IMR-90 (cell line): ENCODE measurements around the gene AFDN.

Source experiments
- CTCF ChIP-seq: conservative IDR thresholded peaks from 2 replicates; pipeline ENCODE4 v1.5.1; 2012; ENCODE audit warnings: mild to moderate bottlenecking, low read depth, low read length, improper control_type of control experiment
- ELK1 ChIP-seq: fragments of 150-350 bp; IDR thresholded peaks from 2 replicates; pipeline ENCODE4 v1.6.1; 2016; ENCODE audit warnings: low read depth, mild to moderate bottlenecking, low read length, moderate library complexity, borderline replicate concordance
- FOS ChIP-seq: fragments of 150-350 bp; IDR thresholded peaks from 2 replicates; pipeline ENCODE4 v1.6.1; 2016; ENCODE audit warnings: low read depth, low read length
- MAZ ChIP-seq: IDR thresholded peaks from 2 replicates; pipeline ENCODE4 v1.6.1; 2012; ENCODE audit warnings: low read depth, mild to moderate bottlenecking, low read length, improper control_type of control experiment, moderate library complexity, borderline replicate concordance
- MXI1 ChIP-seq: IDR thresholded peaks from 2 replicates; pipeline ENCODE4 v1.6.1; 2012; ENCODE audit warnings: low read depth, mild to moderate bottlenecking, low read length, moderate library complexity, borderline replicate concordance
- POLR2A ChIP-seq: IDR thresholded peaks from 2 replicates; pipeline ENCODE4 v1.6.1; 2012; ENCODE audit warnings: mild to moderate bottlenecking, low read depth, low read length
- RAD21 ChIP-seq: IDR thresholded peaks from 2 replicates; pipeline ENCODE4 v1.6.1; 2012; ENCODE audit warnings: low read length, improper control_type of control experiment
- RCOR1 ChIP-seq: IDR thresholded peaks from 2 replicates; pipeline ENCODE4 v1.6.1; 2012; ENCODE audit warnings: mild to moderate bottlenecking, low read length, improper control_type of control experiment; ENCODE audit not compliant: insufficient replicate concordance

GRCh38 chr6:167779129-167779992, 47.4 kb upstream of the AFDN start:
- TF ChIP-seq CTCF (no peak), FOS (no peak), POLR2A (no peak), MAZ (no peak), ELK1 (no peak), MXI1 (no peak), RAD21 (no peak), RCOR1 (no peak)
